ENCODE results near the gene GIPC1.

GRCh38 chr19:14450876-14451275 is 45.1 kb downstream of the GIPC1 start:
- TF ChIP-seq POLR2A (IDR thresholded peaks at IDR 0.05) (no peak), CTCF (IDR thresholded peaks at IDR 0.05) (no peak)

Measured in esophagus squamous epithelium (tissue), 4 donors.